NOMO-1 treated with DMSO at 0.1 percent for 48 hours (cell line): ENCODE data around the gene OXA1L.
"Not testable (repeated sequence)": the region's sequence is repeated elsewhere in the genome, so short reads cannot be mapped to it uniquely, and the experiment has no call there.

ENCODE experiments used
- DNase-seq: peaks from one replicate; lab custom pipeline; 2025; ENCODE audit not compliant: unreplicated experiment; lab: John Stamatoyannopoulos, UW

The OXA1L gene

GRCh38 chr14:22767323-22767589 is 768 bp downstream of the OXA1L start:
- DNase-seq: no peak

DNA sequence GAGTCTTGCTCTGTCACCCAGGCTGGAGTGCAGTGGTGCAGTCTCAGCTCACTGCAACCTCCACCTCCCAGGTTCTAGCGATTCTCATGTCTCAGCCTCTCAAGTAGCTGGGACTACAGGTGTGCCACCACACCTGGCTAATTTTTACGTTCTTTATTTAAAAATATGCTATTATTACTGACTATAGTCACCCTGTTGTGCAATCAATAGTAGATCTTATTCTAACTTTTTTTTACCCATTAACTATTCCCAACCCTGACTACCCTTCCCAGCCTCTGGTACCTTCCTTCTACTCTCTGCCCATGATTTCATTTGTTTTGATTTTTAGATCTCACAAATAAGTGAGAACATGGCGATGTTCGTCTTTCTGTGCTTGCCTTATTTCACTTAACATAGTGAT is 2.5 kb downstream of the OXA1L start:
- DNase-seq: no peak

- DNase-seq: no peak
These were observed 2.9 kb downstream of the OXA1L start for GRCh38 chr14:22769369-22769768.

- no peak for DNase-seq
These were observed 4.1 kb downstream of the OXA1L start for GRCh38 chr14:22770481-22771187.

GRCh38 chr14:22772725-22773124 is 6.2 kb downstream of the OXA1L start:
- no peak for DNase-seq

DNA sequence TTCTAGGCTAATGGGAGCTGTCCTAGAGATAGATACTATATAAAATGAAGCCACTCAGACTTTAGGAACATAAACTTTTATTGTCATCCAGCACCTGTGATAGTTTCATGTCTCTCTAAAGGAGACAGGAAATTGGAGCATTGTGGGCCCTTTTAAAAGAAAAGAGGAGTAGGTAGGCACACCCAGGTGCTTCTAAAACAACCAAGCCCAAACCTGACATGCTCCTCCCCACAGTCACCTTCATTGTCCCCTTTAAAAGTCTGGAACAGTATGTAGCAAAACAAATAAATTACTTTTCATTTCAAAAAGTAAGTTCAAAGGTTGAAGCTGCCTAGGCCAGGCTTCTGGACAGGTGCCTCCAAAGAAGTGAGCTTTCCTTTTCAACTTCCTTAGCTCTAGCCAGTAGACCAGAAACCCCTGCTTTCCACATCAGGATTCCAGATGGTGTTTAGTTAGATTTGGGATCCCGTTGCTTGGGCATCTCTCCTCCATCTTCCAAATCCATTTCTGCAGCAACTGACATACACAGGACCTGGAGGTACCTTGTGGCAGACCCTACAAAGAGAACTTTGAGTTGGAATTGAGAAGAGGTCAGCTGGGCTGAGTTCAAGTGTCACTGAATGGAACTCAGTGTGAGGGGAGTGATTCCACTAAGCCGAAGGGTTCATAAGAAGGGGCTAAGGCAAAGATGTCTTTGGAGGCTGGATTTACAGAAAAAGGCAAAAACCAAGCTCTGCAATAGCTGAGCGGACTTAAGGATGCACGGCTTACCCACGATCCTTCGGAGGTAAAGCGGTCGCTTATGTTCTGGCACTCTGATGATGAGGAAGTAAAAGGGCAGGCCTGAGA is 6.9 kb downstream of the OXA1L start:
- no peak for DNase-seq

GRCh38 chr14:22774011-22774706 is 7.7 kb downstream of the OXA1L start:
- no peak for DNase-seq

DNA sequence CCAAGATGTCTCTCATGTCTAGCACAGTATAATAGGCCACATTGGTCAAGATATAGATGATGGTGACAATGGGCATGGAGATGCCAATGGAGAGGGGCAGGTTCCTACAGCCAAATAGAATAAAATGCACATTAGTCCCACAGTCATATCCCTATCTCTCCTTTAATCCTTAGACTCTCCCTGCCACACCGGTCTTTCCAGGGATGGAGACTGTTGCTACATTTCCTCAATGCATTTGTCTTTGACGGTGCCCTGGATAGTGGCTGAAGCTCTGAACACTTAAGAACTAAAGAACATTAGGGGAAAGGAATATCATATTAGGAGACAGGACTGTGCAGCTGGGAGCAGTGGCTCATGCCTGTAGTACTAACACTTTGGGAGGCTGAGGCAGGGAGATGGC is 9.7 kb downstream of the OXA1L start:
- no peak for DNase-seq

DNA sequence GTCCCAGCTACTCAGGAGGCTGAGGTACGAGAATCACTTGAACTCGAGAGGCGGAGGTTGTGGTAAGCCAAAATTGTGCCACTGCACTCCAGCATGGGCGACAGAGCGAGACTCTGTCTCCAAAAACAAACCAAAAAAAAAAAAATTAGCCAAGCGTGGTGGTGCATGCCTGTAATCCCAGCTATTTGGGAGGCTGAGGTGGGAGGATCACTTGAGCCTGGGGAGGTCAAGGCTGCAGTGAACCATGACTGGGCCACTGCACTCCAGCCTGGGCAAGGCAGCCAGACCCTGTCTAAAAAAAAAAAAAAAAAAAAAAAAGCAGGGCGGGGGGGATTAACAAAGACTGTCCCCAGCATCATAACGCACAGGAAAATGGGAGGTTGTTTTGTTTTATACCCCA is 10.4 kb downstream of the OXA1L start:
- DNase-seq: not testable (repeated sequence)

DNA sequence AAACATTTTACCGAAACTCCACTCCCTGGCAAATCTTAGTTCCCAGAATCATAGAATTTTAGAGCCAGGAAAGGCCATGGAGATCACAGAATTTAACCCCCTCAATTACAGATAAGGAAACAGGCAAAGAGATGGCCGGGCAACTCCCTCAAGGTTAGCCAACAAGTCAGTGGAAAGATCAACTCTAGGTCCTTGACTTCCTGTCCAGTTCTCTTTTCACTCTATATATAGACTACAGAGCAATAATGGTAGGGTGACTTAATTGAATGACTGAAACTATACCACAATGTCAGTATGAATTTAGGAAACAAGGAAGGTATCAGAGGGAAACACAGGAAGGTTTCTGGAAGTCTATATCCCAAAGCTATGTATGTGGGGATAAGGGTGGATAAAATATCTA is 11.6 kb downstream of the OXA1L start:
- no peak for DNase-seq

DNA sequence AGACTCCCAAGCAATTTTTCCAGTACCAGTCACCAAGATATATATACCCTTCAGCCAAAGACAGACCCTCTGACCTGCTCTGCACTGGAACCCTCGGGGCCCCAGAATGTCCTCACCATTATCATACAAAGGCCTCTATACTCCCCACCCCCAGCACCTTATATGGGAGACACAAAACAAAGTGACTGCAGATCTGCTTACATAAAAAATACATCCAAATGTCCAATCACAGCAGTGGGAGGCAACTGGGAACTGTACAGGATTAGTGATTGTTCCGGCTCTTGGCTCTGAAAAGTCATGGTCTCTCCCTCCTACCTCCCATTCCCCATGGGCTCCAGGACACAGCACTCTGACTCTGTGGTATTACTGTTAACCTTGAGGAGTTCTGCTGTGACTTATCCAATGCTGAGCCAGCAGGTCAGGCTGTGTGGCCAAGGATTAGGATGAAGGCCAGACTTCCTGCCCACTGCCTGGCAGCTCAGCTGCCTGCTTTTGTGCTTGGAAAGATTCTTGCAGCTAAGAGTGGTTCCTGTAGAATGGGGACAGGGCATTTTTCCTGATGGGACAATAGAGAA is 13.7 kb downstream of the OXA1L start:
- no peak for DNase-seq

- no peak for DNase-seq
These were observed 14.4 kb downstream of the OXA1L start for GRCh38 chr14:22780941-22781300.

DNA sequence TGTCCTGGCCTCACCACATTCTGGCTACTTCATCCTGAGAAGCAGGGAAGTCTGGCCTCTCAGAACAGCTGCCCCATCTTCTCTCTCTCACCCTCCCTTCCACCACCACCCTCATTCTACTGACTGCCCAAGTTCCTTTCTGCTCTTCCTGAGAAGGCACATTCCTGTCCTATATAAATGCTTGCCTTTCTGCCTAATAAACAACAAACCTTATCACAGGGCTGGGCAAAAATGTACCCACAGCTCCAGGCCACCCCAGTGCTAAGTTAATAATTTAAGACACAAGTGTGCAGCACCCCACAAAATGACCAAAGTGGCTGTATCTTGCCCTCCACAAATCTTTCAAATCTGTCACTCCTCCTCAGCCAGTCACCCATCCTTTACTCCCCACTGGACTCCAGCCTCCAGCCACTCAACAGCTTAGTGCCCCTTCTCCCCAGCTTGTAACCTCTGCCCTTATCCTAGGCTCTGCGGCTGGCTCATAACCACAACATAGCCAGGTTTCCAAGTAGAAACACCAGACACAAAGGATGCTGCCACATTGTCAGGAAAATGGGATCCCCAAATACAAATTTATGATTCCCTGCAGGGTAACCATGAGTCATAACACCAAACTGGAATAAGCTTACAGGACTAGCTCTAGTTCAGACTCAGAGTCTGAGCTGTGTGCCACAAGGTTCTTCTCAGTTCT is 15.0 kb downstream of the OXA1L start:
- no peak for DNase-seq

DNA sequence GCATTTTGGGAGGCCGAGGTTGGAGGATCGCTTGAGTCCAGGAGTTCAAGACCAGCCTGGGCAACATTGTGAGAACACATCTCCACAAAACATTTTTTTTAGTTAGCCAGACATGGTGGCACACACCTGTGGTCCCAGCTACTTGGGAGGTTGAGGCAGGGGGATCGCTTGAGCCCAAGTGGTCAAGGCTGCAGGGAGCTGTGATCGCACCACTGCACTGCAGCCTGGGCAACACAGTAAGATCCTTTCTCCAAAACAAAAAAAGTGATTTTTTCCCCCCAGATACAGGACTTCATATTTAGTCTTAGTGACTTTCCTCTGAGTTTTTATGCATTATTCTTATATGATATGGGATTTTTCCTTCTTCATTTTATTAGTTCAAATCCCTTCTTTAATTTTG is 20.2 kb downstream of the OXA1L start:
- DNase-seq: no peak

- no peak for DNase-seq
These were observed 24.8 kb downstream of the OXA1L start for GRCh38 chr14:22791301-22791700.

- no peak for DNase-seq
These were observed 25.7 kb downstream of the OXA1L start for GRCh38 chr14:22792158-22792557.

DNA sequence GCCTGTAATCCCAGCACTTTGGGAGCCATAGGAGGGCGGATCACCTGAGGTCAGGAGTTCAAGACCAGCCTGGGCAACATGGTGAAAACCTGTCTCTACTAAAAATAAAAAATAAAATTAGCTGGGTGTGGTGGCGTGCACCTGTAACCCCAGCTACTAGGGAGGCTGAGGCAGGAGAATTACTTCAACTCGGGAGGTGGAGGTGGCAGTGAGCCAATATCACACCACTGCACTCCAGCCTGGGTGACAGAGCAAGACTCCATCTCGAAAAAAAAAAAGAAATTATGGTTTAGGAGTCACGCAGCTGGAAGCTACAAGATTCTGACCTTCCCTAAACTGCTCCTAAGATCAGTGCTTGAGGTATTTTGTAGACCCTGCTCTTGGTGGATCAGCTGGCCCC is 27.1 kb downstream of the OXA1L start:
- DNase-seq: not testable (repeated sequence)

GRCh38 chr14:22793976-22794375 is 27.5 kb downstream of the OXA1L start:
- DNase-seq: no peak

DNA sequence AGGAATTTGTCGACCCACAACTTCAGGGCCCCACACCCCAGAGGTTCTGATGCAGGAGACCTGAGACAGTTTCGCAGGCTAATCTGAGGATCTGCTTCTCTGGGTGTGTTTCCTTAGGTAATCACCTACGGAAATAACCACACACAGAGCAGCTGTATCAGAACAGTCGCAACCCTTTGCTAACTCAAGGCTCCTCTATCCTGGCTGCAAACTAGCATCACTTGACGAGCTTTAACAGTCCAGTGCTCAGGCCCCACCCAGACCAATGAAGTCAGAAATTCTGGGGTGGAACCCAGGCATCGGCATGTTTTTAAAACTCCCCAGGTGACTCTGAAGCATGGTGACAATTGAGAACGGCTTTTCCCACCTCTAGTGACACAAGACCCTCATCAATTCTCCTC is 28.1 kb downstream of the OXA1L start:
- DNase-seq: no peak

DNA sequence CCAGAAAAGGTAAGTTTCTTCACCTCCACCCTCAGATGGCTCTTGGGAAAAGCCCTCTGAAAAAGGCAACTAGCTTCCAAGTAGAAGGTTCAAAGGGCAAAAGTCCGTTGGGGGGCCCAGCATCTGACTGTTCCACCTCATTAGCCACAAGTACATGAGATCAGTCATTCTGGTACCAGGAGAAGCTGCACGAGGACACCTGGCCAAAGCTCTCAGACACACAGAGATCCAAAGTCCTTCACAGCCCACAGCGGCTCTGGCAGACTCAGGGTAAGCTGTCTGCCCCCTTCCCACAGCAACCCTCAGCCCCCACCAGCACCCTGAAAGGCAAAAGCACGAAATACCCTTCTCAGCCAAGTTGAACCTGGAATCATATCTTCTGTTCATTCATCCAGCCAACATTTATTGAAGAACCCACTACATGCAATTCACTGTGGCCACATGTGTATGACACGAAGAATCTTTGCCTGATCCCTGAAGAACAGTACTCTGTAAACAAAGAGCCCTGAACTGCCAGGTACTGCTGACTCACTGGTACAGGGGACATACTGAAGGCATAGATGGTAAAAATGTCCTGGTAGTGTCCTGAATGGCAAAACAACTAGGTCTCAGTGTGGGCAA is 29.7 kb downstream of the OXA1L start:
- DNase-seq: no peak
